Stimulated activated CD4-positive, alpha-beta T cell treated with anti-CD3 and anti-CD28 coated beads, Interleukin-1b, Interleukin-23, amount 100 ng/mL, for 1 hour (primary cell): ENCODE results near the gene CLMN.
"Not testable (repeated sequence)": the region's sequence is repeated elsewhere in the genome, so short reads cannot be mapped to it uniquely, and the experiment has no call there.

Experiments used
- DNase-seq, 2 donors: peaks; one replicate each; pipeline ENCODE4 v3.0.0-alpha.2; 2020; ENCODE audit warnings: low read depth in 2 of 2

Gene CLMN

DNA sequence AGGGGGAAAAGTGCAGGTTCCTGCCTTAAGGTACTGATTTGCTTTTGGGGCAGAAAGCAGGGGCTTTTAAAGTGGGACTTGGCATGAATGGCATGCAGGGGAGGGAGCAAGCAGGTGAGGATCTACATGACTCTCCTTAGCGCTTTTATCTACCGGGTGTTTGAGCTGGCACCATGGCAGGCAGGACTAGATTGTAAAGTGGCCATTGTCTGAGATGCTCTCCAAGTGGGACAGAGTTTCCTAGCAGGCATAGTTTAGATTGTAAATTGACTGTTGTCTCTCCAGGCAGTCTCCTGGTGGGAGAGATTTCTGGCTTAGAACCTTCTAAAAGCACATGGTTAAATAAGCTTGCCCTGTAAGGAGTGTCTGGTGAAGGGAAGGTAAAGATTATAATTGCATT lies 157.1 kb downstream of the CLMN start:
- DNase-seq = no peak

DNA sequence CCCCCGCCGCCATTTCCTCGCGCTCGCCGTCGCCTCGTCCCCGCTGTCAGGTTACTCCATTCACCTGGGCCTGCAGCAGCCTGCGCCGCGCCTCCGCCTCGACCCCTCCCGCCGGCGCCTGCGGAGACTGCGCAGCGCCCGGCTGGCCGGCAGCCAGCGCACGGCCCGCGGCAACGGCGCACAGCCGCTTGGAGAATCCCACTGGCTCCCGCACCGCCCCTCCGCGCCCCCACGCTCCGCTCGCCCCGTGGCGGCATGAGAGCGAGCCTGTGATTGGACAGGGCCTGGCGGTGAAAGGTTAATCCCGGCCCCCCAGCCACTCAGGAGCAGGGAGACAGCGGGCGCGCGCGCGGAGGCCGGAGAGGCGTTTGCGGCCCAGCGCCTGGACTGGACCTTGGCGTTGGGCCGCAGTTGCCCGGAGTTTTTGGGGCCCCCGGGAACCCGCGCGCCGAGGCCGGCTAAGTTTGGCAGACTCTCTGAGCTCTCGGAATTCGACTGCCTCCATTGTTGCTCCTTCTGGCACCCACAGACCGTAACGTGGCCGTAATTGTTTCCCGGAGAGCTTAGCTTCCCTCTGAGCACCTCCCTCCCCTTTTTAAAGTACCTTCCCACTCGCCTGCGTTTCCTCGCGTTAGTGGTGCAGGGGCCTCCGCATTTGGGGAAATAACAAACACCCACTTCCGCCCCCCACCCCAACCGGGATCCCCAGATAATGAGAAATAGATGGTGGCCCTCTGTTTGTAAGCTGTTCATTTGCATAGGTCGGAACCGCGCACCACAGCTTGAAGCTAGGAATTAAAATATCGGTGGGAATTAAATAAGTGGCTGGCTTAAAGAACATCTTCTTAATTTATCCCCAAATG lies 162.2 kb downstream of the CLMN start, which contains the start of gene DICER1:
TSS of gene DICER1 (minus strand) at position 203 of the 863 bp plus-strand sequence. CDS start 24,071 bp downstream, outside the sequence.
- DNase-seq = peak; percentile 86 to 91

DNA sequence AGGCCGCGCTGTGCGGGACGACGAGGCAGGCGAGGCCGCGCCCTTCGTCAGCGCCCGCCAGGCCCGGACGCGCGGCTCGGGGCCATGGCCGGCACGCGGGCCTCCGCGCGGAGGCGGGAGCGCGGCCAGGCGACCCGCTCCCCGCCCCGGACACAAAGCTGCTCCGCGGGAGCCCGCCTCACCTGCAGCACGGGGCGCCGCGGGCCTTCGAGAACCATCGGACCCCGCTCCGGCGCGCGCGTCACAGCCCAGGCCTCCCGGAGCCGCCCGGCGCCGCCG lies 162.7 kb downstream of the CLMN start:
- DNase-seq = no peak

DNA sequence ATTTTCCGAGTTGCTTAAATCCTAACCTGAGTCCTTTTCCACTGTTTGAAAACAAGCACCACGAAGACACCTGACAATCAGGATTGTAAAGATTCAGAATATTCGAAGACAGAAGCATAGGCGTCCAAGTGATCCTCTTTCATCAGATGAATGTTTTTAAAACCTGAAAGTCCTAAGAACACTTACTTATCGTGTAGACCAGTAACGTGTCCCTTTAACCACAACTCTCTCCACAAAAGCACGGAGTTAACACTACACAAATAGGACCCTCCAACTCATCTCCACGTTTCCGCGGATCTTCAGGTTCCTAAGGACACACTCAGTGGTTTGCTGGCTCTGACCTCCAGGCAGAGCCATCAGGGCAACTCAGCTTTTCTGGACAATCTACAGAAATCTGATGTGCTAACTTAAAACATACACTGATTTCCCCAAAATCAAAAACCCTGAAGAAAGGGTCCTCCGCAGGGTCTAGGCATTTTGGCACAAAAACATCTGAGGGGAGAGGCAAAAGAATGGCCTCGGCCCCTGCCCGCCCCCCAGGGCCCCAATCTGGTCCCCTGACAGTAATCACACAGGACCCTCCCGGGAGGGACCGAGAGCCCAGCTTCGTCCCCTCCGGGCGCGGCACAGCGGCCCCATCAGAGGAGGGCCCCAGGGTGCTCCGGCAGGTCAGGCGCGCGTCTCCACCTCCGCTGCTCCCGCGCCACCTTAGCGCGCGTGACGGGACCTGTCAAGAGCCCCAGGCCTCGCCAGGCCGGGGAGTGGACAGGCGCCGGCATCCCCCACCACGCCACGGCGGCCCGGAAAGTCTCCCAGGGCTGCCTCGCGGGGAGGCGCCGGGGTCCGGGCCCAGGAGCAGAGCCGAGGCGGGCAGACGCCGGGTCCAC lies 163.3 kb downstream of the CLMN start:
- DNase-seq = peak in 1 of 2 donors; percentile 2

DNA sequence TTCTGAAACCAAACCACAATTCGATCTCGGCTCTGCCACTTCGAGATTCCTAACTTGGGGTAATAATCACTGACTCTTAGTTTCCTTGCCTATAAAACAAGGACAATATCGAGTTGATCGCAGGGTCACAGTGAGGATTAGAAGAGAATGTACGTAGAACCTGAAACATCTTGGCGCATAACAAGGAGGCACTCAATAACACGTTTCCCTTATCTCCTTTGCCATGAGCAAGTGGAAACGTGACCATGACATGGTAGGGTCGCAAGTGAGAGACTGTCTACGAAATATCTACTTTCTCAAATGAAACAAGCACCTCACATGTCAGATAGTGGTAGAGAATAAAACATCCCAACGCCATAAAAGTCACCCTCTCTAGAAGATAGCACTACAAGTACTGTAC lies 164.7 kb downstream of the CLMN start:
- no peak for DNase-seq

DNA sequence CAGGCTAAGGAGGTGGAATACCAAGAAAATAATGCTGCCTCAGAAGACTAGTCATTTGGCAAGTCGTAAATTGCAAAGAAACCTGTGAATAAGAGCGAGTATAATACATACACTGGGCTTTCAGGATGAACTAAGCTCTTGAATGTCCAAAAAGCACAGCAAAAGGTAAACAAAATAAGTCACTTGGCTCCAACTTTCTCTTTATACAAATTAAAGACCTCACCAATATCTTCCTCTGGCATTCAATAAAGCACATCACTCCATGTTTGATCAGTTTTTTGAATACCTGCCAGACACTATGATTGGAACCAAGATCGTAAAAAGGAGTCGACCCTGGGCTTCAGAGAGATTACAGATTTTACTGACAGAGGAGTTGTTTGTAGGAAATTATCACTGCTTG lies 165.8 kb downstream of the CLMN start:
- DNase-seq = no peak

DNA sequence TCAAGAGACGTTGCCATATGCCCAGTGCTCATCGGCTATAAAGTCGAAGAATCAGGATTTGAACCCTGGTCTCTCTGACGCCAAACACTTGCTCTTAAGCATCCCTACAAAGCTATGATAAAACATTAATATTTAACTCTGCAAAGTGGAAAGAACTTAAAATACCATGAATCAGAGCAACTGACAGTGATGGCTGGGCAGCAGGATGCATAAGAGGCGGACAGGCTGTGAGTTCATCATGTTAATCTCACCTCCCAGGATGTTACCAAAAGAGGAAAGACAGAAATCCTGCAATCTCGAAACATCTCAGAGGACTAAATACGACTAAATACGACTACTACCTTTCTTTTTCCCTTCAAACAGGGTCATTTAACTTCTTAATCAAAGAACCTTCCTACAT lies 168.1 kb downstream of the CLMN start:
- no peak for DNase-seq

DNA sequence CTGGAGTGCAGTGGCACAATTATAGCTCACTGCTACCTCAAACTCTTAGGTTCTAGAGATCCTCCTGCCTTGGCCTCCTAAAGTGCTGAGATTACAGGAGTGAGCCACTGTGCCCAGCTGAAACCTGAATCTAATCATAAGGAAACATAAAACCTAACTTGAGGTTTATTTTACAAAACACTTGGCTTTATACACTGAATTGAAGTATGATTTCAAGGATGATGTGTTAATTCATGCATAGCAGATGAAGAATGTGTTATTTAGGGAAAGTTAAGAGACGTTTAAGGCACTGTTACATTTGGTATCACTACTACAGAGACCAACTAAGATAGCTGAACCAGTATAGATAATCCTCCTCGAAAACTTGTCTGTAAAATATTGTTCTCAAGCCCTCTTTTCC lies 168.8 kb downstream of the CLMN start:
- no peak for DNase-seq

DNA sequence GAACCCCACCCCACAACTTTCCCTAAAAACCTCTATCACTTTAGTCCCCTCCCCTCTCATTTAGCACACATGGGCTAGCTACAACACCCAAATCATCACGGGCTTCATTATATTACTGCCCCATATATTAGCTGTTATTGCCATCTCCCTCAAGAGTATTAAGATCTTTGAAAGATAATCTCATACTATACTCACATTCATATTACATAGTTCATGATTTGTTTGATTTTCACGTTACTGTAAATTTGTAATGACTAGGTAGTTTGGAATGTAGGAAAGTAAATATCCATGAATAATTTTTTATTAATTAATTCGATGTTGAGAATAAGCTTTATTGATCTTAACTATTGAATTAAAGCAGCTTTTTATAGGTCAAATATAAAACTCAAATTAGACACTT lies 170.3 kb downstream of the CLMN start:
- no peak for DNase-seq

DNA sequence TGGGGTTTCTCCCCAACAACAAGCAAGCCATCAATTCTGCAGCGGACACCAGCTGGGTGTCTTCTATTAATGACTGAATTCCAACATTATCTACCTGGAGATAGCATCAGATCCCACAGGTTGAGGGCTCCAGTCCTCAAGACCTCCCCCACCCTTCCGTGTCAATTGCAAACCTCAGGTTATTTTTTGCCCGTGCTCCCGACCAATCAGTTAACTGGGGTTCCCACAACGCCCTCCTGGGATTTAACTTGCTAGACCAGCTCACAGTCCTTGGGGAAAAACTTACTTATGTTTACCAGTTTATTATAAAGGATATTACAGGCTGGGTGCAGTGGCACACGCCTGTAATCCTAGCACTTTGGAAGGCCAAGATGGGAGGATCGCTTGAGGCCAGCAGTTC lies 172.1 kb downstream of the CLMN start:
- DNase-seq = no peak

DNA sequence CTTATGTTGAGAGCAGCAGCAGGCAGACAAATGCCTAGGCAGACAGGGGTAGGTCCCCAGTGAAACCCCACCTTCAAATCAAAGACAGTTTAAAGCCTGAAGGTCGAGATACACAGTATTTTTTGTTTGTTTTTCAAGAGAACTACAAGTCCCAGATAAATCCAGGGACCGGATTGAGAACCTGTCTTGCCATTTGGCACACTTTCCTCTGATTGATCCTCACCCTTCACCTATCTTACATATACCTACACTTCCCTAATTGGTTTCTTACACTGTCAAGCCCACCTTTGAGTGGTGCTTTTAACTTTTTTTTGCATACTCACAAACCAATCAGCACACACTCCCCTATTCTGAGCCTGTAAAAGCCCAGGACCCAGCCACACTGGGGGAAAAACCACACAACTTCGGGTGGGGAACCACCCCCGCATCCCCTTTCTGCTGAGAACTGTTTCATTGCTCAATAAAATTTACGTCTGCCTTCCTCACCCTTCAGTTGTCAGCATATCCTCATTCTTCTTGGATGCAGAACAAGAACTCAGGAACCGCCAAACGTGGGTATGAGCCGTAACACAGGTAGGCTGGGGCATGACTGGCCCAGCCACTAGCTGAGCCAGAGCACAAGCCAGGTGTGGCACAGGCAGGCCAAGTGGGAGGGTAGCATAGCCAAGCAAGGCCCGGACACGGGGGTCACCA lies 173.5 kb downstream of the CLMN start:
- DNase-seq = no peak

DNA sequence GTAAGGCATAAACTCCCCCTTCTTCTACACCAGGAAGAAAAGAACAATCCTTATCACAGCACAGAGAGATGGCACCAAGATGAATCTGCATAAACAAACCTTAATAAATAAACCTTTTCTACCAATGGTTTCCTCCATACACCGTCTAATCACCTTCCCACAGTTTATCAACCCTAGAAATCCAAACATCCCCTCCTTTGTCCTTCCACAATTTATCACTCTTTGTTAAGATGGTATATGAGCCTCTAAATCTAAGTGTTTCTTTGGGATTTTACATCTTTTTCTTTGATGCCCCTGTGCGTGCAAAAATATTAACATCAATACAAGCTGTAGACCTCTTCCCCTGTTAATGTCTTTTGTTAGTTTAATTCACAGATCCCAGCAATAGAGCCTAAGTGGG lies 174.9 kb downstream of the CLMN start:
- no peak for DNase-seq

DNA sequence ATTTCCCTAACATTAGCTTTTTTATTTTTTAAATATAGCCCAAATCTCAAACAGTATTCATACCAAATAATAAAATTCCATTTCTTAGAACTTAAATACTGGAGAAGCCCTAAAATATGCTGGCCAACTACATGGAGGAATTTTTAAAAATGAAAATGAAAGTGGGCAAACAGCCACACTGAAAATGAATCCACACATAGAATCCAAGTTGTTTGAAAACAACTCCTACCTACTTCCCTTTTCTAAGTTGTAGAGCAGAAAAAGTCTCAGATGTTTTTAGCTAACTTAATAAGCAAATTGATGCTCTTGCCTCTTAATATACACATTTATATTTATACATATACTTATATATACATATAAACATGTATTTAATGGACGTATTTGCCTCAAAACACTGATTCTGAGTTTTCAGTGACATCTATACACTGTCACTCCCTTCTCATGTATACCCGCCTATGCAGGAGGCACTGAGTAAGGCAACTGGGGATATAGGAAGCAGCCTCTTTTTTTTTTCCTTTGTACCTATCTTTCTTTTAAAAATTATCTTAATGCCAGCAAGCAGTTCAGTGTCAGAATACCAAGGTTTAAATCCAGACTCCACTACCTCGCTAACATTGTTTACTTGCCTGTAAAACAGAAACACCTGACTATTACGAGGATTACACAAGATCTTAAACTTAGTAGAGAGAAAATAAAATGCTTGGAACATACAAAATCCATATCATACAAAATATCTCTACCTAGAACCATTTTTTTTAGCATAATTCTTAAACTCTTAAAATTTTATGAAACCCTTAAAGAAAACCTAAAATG lies 175.7 kb downstream of the CLMN start:
- no peak for DNase-seq

DNA sequence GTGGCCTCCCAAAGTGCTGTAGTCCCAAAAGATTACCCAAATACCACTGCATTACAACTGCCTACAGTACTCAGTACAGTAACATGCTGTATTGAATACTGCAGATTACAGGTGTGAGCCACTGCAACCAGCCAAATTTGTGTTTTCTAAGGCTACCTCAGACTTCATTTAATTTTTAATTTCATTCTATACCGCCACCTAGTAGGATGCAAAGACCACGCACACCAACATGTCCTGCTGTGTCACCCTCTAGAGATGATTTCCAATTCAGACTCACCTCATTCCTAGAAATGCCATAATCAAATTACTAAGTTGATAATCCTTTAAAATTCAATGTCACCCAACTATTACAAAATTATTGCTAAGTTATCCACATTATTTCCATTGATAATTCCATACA lies 177.5 kb downstream of the CLMN start:
- DNase-seq = no peak

DNA sequence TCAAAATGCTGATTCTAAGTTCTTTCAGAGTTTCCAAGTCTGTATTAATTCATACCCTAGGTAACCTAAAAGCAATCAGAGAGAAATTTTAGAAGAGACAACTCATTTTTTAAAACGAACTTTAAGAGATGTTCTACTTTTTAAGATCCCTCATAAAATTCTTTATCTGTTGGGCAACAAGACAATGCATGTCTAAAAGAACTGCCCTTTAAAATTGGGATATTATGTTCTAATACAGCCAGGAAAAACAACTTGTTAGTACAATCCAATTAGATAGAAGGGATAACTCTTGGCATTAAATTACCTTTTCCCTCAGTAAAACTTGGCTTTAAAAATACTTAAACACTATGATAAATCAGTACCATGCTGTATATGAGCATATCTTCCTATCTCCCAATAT lies 178.0 kb downstream of the CLMN start:
- DNase-seq = no peak

DNA sequence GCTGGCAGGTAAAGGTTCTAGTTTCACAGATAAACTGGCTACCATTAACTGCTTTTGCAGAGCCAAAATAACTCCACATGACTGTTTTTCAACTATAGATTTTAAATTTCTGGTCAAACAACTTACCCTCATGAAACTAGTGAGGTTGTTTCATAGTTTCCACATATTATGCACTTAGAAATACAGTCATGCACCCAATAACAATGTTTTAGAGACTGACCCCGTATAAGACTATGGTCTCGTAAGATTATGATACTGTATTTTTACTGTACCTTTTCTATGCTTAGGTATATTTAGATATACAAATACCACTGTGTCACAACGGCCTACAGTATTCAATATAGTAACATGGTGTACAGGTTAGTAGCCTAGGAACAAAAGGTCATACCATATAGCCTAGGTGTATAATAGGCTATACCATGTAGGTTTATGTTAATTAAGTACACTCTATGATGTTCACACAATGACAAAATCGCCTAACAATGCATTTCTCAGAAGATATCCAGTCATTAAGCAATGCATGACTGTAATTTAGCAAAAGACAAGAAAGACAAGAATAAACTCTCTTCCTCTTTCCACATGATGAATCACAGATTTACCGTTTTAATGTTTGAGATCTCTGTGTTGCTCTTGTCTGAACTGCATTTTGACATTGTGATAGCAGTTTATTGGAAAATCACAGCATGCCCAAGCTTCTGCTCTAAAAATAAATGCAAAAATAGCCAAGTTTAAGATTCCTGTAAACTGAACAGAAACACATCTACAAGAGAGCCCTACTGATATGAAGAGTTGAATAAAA lies 179.4 kb downstream of the CLMN start:
- DNase-seq = no peak

DNA sequence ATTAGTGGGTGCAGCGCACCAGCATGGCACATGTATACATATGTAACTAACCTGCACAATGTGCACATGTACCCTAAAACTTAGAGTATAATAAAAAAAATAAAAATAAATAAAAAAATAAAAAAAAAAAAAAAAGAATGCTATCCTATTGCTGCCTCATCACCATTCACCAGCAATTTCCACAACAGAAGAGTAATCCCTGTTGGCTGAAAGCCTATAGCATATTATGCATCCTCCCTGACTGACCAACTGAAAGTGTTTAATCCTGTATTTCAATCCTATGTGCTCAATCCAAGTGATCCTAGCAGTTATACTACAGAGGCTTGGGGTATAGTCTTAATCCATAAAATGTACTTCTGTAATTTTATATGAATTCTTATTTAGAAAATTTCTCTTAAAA lies 180.8 kb downstream of the CLMN start:
- no peak for DNase-seq

DNA sequence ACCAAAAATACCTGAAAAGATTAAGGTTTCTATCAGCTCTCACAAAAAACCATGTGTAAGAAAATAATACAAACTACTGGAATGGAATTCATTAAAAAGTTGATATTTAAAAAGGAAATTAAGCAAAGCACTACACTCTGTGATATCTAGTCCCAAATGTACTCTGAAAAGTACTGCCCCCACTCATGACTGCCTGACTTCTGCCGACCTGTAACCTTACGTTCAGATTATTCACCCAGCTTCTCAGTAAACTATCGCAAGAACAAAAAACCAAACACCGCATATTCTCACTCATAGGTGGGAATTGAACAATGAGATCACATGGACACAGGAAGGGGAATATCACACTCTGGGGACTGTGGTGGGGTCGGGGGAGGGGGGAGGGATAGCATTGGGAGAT lies 181.3 kb downstream of the CLMN start:
- not testable (repeated sequence) for DNase-seq

DNA sequence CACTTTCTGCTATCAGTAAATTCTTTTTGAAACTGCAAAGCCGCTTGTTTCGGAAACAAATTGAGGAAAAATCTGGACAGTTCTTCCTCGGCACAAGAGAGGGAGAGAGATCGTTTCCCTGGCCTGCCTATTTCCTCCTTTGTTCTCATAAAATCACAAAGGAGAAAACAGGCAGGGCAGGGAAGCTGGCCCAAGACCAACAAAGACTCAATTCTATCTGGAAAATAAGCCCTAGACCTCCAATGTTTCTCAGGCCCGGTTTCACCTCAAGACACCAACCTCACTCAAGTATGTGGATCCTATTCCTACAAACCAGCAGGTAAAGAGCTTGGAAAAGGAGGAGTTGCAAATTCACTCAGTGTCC lies 181.9 kb downstream of the CLMN start:
- DNase-seq = no peak

DNA sequence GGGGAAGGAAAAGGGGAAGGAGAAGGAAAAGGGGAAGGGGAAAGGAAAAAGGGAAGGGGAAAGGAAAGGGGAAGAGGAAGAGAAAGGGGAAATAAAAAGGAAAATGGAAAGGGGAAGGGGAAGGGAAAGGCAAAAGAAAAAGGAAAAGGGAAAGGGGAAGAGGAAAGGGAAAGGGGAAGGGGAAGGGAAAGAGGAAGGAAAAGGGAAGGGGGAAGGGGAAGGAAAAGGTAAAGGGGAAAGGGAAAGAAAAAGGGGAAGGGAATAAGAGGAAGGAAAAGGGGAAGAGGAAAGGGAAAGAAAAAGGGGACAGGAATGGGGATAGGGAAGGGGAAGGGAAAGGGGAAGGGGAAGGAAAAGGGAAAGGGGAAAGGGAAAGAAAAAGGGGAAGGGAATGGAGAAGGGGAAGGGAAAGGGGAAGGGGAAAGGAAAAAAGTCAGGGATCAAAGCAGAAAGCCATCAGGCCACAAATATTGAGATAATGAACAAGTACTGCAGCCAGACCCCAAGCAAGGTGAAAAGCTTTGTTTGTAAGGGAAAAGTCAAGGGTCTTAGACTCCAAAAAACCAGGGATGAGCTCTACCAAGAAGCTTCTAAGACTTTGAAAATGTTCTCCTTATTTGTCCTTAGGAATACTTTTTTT lies 182.4 kb downstream of the CLMN start:
- DNase-seq = no peak
